GM12891 (cell line): Measurements from ENCODE around the gene NAT10.

Experiments
- DNase-seq: peaks from one replicate; pipeline ENCODE4 v3.0.0; 2011; ENCODE audit warnings: low spot score; ENCODE audit not compliant: insufficient read length
- FAIRE-seq: peaks from 2 replicates; lab custom pipeline; 2011; peaks lifted over from hg19 to GRCh38; lab: Jason Lieb, UNC
- PAX5 ChIP-seq: IDR thresholded peaks from 2 replicates; pipeline ENCODE4 v1.6.1; 2011; ENCODE audit warnings: low read length, moderate library complexity, mild to moderate bottlenecking; ENCODE audit not compliant: insufficient read depth, severe bottlenecking
- POLR2A ChIP-seq: IDR thresholded peaks from 2 replicates; pipeline ENCODE4 v1.6.1; 2011; ENCODE audit warnings: low read depth, low read length, control low read depth
- POLR2AphosphoS5 ChIP-seq: IDR thresholded peaks from 2 replicates; pipeline ENCODE4 v1.6.1; 2011; ENCODE audit warnings: low read depth, low read length, control low read depth
- POU2F2 ChIP-seq: IDR thresholded peaks from 2 replicates; pipeline ENCODE4 v1.6.1; 2011; ENCODE audit warnings: low read depth, mild to moderate bottlenecking, control low read depth, low read length, moderate library complexity
- SPI1 ChIP-seq: IDR thresholded peaks from 2 replicates; pipeline ENCODE4 v1.6.1; 2011; ENCODE audit warnings: low read depth, low read length, control low read depth
- TAF1 ChIP-seq: IDR thresholded peaks from 2 replicates; pipeline ENCODE4 v1.6.1; 2011; ENCODE audit warnings: low read depth, low read length, control low read depth

NAT10 gene

GRCh38 chr11:34147581-34147980 lies 42.2 kb downstream of the NAT10 start:
- TF ChIP-seq POLR2AphosphoS5 (no peak), SPI1 (no peak), PAX5 (no peak), POU2F2 (no peak), TAF1 (no peak), POLR2A (no peak)
- no peak for FAIRE-seq
- no peak for DNase-seq

GRCh38 chr11:34148504-34149165 lies 43.2 kb downstream of the NAT10 start:
- TF ChIP-seq POLR2A (no peak), SPI1 (no peak), PAX5 (no peak), POLR2AphosphoS5 (no peak), TAF1 (no peak), POU2F2 (no peak)
- DNase-seq (no peak), FAIRE-seq (no peak)

- no peak for TF ChIP-seq POU2F2
- no peak for TF ChIP-seq SPI1
- TF ChIP-seq PAX5: no peak
- no peak for FAIRE-seq
- no peak for DNase-seq
Measured at GRCh38 chr11:34149274-34149673, 43.8 kb downstream of the NAT10 start.

GRCh38 chr11:34149786-34150185 lies 44.4 kb downstream of the NAT10 start:
- FAIRE-seq: no peak
- TF ChIP-seq PAX5: no peak
- TF ChIP-seq POLR2A: no peak
- TF ChIP-seq POU2F2: no peak
- TF ChIP-seq SPI1: no peak
- TF ChIP-seq TAF1: no peak
- TF ChIP-seq POLR2AphosphoS5: no peak
- no peak for DNase-seq

GRCh38 chr11:34150494-34151151 lies 45.2 kb downstream of the NAT10 start:
- no peak for FAIRE-seq
- DNase-seq: no peak

GRCh38 chr11:34151166-34151565 lies 45.7 kb downstream of the NAT10 start:
- DNase-seq (no peak), FAIRE-seq (no peak)
- no peak for TF ChIP-seq SPI1
- no peak for TF ChIP-seq PAX5
- TF ChIP-seq TAF1: no peak
- no peak for TF ChIP-seq POLR2AphosphoS5
- TF ChIP-seq POU2F2: no peak
- no peak for TF ChIP-seq POLR2A

More at GRCh38 chr11:34150494-34151151, 45.2 kb downstream of the NAT10 start:
- TF ChIP-seq POLR2AphosphoS5: no peak
- no peak for TF ChIP-seq SPI1
- no peak for TF ChIP-seq POLR2A
- no peak for TF ChIP-seq POU2F2
- TF ChIP-seq TAF1: no peak
- no peak for TF ChIP-seq PAX5

- TF ChIP-seq SPI1: no peak
- no peak for TF ChIP-seq POU2F2
- no peak for TF ChIP-seq POLR2A
- TF ChIP-seq TAF1: no peak
- TF ChIP-seq PAX5: no peak
- no peak for TF ChIP-seq POLR2AphosphoS5
- FAIRE-seq (no peak), DNase-seq (no peak)
Measured at GRCh38 chr11:34151916-34152845, 46.8 kb downstream of the NAT10 start.

GRCh38 chr11:34154059-34154875 lies 48.8 kb downstream of the NAT10 start:
- FAIRE-seq (peak; percentile 95), DNase-seq (peak; percentile 61)
- peak; percentile 94 for TF ChIP-seq SPI1
- no peak for TF ChIP-seq PAX5

GRCh38 chr11:34155057-34155756 lies 49.8 kb downstream of the NAT10 start:
- DNase-seq: no peak
- TF ChIP-seq PAX5 (no peak), SPI1 (no peak), POU2F2 (no peak), POLR2A (no peak), POLR2AphosphoS5 (no peak), TAF1 (no peak)
- FAIRE-seq: no peak
